Measurements from ENCODE around the gene PCGF2. TPM values are rescaled to one million over a fixed set of nuclear protein-coding genes. Genes with fewer than 3 reads are reported as not detected.

The PCGF2 gene
- total RNA-seq, 1 donor from 2014 or later, result 16.7 TPM

- Histone ChIP-seq H3K4me2 (no peak overlapping the region), H3K27ac (no peak overlapping the region), H2AFZ (replicated peaks) (no peak overlapping the region), H3K4me1 (peaks cover 13% of the 10 kb centered on the region), H3K36me3 (no peaks in the 10 kb centered on the region), H4K20me1 (ENCODE audit: low read depth) (peaks cover 32% of the 10 kb centered on the region), H3K4me3 (no peak overlapping the region), H3K9ac (no peak overlapping the region), H3F3A (ENCODE audit: low read depth) (peaks cover 28% of the 10 kb centered on the region), H3K27me3 (peaks cover 34% of the 10 kb centered on the region), H3K79me2 (ENCODE audit: low read depth) (no peaks in the 10 kb centered on the region), H3K9me3 (ENCODE audit: low read depth) (no peaks in the 10 kb centered on the region)
- peaks cover 11% of the 10 kb centered on the region for H3K36me3 Mint-ChIP-seq
- DNase-seq (ENCODE audit: low spot score), result no peak
- H3K27ac Mint-ChIP-seq, result no peak overlapping the region
- no peaks in the 10 kb centered on the region for H3K9me3 Mint-ChIP-seq
- TF ChIP-seq EZH2phosphoT487 (IDR thresholded peaks at IDR 0.05) (no peak), CTCF (IDR thresholded peaks at IDR 0.05) (no peak), EZH2 (IDR thresholded peaks at IDR 0.05) (no peak)
- H3K4me1 Mint-ChIP-seq, result peaks cover 24% of the 10 kb centered on the region
- no peak overlapping the region for H3K4me3 Mint-ChIP-seq
- H3K27me3 Mint-ChIP-seq (ENCODE audit: insufficient read depth, low read depth), result peaks cover 7% of the 10 kb centered on the region
Measured at GRCh38 chr17:38721802-38722201, 26.3 kb downstream of the PCGF2 start.

GRCh38 chr17:38720941-38721340 lies 27.2 kb downstream of the PCGF2 start:
- Mint-ChIP-seq H3K36me3 (peaks cover 13% of the 10 kb centered on the region), H3K4me1 (peaks cover 22% of the 10 kb centered on the region), H3K27me3 (ENCODE audit: insufficient read depth, low read depth) (peaks cover 7% of the 10 kb centered on the region), H3K9me3 (no peaks in the 10 kb centered on the region), H3K27ac (no peak overlapping the region), H3K4me3 (no peak overlapping the region)
- Histone ChIP-seq H3K27me3 (peaks cover 34% of the 10 kb centered on the region), H2AFZ (replicated peaks) (no peak overlapping the region), H4K20me1 (ENCODE audit: low read depth) (peaks cover 32% of the 10 kb centered on the region), H3K4me3 (no peak overlapping the region), H3K4me1 (peaks cover 13% of the 10 kb centered on the region), H3K79me2 (ENCODE audit: low read depth) (no peaks in the 10 kb centered on the region), H3K9ac (no peak overlapping the region), H3K9me3 (ENCODE audit: low read depth) (no peaks in the 10 kb centered on the region), H3K4me2 (peak overlapping the region; percentile 79), H3K27ac (no peak overlapping the region), H3F3A (ENCODE audit: low read depth) (peaks cover 28% of the 10 kb centered on the region), H3K36me3 (no peaks in the 10 kb centered on the region)
- DNase-seq (ENCODE audit: low spot score), result no peak
- TF ChIP-seq CTCF (IDR thresholded peaks at IDR 0.05) (no peak), EZH2phosphoT487 (IDR thresholded peaks at IDR 0.05) (no peak), EZH2 (IDR thresholded peaks at IDR 0.05) (no peak)

- peak; percentile 83 for DNase-seq (ENCODE audit: low spot score)
- no peaks in the 10 kb centered on the region for H3K9me3 Mint-ChIP-seq
- Histone ChIP-seq H3K4me3 (peak overlapping the region; percentile 38), H3K36me3 (no peaks in the 10 kb centered on the region), H4K20me1 (ENCODE audit: low read depth) (peaks cover 32% of the 10 kb centered on the region), H3F3A (ENCODE audit: low read depth) (peaks cover 28% of the 10 kb centered on the region), H3K9ac (no peak overlapping the region), H2AFZ (replicated peaks) (no peak overlapping the region), H3K79me2 (ENCODE audit: low read depth) (no peaks in the 10 kb centered on the region), H3K4me1 (peaks cover 18% of the 10 kb centered on the region), H3K9me3 (ENCODE audit: low read depth) (no peaks in the 10 kb centered on the region), H3K4me2 (peak overlapping the region; percentile 79), H3K27me3 (peaks cover 34% of the 10 kb centered on the region), H3K27ac (no peak overlapping the region)
- H3K4me1 Mint-ChIP-seq, result peaks cover 20% of the 10 kb centered on the region
- TF ChIP-seq EZH2phosphoT487 (IDR thresholded peaks at IDR 0.05) (no peak), EZH2 (IDR thresholded peaks at IDR 0.05) (peak; percentile 53)
- no peak overlapping the region for H3K4me3 Mint-ChIP-seq
- peaks cover 18% of the 10 kb centered on the region for H3K36me3 Mint-ChIP-seq
- H3K27me3 Mint-ChIP-seq (ENCODE audit: insufficient read depth, low read depth), result peaks cover 11% of the 10 kb centered on the region
- no peak overlapping the region for H3K27ac Mint-ChIP-seq
Measured at GRCh38 chr17:38719943-38720641, 28.0 kb downstream of the PCGF2 start.

GRCh38 chr17:38719289-38719942 lies 28.7 kb downstream of the PCGF2 start:
- H3K9me3 Mint-ChIP-seq, result no peaks in the 10 kb centered on the region
- no peak overlapping the region for H3K27ac Mint-ChIP-seq
- Histone ChIP-seq H3K4me1 (peaks cover 19% of the 10 kb centered on the region), H3K36me3 (no peaks in the 10 kb centered on the region), H3K27ac (no peak overlapping the region), H3K9me3 (ENCODE audit: low read depth) (no peaks in the 10 kb centered on the region), H3K4me3 (peak overlapping the region; percentile 38), H3K79me2 (ENCODE audit: low read depth) (no peaks in the 10 kb centered on the region), H3F3A (ENCODE audit: low read depth) (peaks cover 28% of the 10 kb centered on the region), H4K20me1 (ENCODE audit: low read depth) (peaks cover 32% of the 10 kb centered on the region), H3K9ac (no peak overlapping the region), H3K4me2 (peak overlapping the region; percentile 79), H3K27me3 (peaks cover 34% of the 10 kb centered on the region), H2AFZ (replicated peaks) (no peak overlapping the region)
- peaks cover 20% of the 10 kb centered on the region for H3K4me1 Mint-ChIP-seq
- TF ChIP-seq EZH2 (IDR thresholded peaks at IDR 0.05), result no peak
- peak; percentile 55 for TF ChIP-seq EZH2phosphoT487 (IDR thresholded peaks at IDR 0.05)
- TF ChIP-seq CTCF (IDR thresholded peaks at IDR 0.05), result no peak
- peak overlapping the region; percentile 55 for H3K4me3 Mint-ChIP-seq
- H3K27me3 Mint-ChIP-seq (ENCODE audit: insufficient read depth, low read depth), result peaks cover 11% of the 10 kb centered on the region
- peak; percentile 44 for DNase-seq (ENCODE audit: low spot score)
- peaks cover 18% of the 10 kb centered on the region for H3K36me3 Mint-ChIP-seq
